GF-D8 (cell line): ENCODE measurements around the gene AHNAK.
"Not testable (repeated sequence)": the region's sequence is repeated elsewhere in the genome, so short reads cannot be mapped to it uniquely, and the experiment has no call there.

Experiments
- DNase-seq: peaks from one replicate; lab custom pipeline; 2025; lab: John Stamatoyannopoulos, UW

Gene AHNAK

GRCh38 chr11:62553080-62553838 is 6.7 kb upstream of the AHNAK start:
- peak; percentile 67 for DNase-seq

- no peak for DNase-seq
These were observed 6.0 kb upstream of the AHNAK start for GRCh38 chr11:62552485-62553079.

- DNase-seq: not testable (repeated sequence)
These were observed 3.9 kb upstream of the AHNAK start for GRCh38 chr11:62550478-62550877.

DNA sequence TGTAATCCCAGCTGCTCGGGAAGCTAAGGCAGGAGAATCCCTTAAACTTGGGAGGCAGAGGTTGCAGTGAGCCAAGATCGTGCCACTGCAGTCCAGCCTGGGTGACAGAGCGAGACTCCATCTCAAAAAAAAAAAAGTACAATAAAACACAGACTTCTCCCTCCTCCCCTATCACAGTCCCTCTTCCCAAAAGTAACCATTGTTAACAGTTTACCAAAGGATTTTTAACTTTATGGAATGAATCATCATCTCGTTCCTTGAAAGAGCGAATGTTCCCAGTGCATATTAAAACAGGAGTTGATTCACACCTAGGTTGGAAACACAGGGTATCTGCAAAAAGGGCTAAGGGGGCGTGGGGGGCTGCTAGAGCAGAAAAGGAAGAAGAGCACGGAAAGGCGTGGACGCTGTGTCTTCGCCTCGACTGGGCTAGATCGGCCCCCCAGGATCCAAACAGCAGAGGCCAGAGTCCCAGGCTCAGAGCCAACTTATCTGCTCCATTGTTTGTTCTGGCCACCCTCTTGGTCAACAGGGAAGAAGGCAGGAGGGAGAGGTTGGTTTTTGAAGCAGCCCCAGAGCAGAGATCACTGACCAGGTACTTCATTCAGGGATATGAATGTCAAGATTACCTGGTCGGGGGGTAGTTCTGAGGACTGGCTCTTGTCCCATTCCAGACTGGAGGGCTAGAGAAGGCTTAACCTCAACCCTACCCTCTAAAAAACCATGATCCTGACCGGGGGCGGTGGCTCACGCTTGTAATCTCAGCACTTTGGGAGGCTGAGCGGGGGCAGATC is 2.1 kb upstream of the AHNAK start:
- DNase-seq: no peak

GRCh38 chr11:62547691-62548281 is 1.2 kb upstream of the AHNAK start:
- DNase-seq: no peak

DNA sequence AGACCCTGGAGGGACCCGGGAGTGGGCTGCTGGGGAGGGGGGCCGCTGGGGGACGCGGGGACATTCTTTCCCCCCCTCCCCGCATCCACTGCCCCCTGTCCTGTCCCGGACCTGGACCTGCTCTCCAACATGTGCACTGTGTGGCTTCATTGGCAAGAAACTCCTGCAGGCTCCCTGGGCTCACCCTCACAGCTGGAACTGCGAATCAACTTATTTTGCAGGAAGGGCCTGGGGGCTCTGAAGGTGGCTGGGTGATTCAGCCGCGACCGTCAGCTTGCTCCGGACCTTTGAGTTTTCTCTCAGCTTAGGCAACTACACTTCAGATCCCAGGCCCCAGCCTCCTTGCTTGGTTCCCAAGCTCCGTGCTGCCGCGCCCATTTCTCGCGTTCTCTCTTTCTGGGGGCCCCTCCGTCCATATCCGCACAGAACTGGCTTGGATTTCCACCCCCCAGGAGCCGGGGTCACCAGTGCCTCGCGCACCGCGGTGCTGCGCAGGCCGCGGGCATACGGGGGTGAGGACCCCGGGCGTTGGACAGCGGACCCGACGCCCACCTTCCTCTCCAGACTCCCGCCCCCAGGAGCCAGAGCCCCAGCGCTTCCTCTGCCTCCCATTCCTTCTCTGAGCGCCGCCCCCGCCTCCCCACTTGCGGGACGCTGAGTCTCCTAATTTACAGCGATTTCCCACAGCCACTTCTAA is 471 bp upstream of the AHNAK start:
- DNase-seq: no peak

- peak; percentile 12 for DNase-seq
These were observed 966 bp downstream of the AHNAK start for GRCh38 chr11:62545437-62546243.

- no peak for DNase-seq
These were observed 1.8 kb downstream of the AHNAK start for GRCh38 chr11:62544581-62545436.

GRCh38 chr11:62543680-62544444 is 2.7 kb downstream of the AHNAK start:
- no peak for DNase-seq

DNA sequence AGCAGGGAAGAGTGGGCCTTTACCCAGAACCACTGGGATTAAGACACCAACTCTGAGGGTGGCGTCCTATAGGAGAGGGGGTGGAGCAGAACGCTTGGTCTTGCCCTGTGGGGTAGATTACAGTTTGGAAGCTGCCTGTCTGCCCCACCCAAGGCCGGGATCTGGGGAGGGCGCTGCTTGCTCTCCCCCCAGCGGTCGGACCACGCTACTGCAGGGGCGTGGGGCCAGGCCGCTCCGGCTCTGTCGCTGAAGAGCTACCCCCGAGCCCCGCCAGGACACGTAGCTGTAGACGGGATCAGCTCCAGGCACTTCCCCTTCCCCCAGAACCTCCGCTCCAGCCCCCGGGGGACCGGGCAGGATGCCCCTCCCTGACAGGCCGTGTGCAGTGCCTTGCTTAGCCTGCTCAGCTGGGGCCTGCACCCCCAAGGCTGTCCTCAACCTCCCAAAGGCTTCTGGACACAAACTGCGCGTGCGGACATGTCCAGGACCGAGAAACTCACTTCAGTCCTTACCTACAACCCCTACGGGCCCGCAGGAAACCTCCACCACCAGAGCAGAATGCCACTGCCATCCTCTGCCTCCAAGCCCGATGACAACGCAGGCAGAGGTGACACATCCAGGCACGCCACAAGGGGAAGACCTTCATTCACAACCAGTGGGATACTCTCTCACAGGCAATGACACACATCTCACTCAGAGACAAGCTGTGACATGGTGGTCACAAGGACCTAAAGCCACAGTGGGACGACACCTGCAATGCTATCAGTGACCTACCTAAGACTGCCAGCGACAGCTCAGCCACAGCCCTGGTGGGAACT is 3.6 kb downstream of the AHNAK start:
- DNase-seq: no peak

GRCh38 chr11:62542111-62542745 is 4.4 kb downstream of the AHNAK start:
- DNase-seq: no peak

DNA sequence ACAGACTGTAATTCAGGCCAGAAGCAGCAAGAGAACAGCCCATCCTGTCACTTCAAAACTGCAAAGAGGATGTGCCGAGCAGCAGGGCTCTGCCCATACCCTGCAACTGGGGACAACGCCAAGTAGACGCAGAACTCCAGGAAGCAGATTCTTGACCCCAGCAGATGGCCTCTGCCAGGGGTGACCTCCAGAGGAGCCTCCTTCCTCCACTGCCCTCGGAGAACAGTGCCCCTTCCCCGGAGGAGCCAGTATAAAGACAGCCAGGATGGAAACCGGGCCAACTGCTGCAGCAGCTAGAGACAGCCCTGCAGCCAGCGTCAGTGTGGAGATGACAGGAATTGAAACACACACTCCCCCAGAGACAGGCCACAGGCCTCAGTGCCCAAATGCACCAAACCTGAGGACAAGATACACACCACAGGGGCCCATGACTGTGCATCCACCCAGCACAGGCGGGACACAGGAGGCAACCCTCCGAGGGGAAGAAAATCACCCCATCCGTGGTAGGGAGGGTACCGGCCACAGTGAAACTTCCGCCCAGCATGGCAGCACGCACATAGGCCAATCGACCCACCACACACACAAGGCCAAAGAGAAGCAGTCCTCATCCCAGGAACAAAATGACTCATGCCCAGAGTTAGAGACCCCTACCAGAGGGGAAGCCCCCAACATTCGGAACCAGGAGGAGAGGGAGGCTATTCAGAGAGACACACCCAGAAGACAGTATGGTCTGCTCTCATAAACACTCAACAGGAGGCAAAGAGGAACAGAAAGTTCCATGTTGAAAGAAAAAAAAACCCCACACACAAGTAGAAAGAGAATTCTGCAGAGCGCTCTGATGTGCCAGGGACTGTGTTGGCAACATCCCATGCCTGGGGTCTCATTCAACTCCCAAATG is 5.6 kb downstream of the AHNAK start:
- no peak for DNase-seq

DNA sequence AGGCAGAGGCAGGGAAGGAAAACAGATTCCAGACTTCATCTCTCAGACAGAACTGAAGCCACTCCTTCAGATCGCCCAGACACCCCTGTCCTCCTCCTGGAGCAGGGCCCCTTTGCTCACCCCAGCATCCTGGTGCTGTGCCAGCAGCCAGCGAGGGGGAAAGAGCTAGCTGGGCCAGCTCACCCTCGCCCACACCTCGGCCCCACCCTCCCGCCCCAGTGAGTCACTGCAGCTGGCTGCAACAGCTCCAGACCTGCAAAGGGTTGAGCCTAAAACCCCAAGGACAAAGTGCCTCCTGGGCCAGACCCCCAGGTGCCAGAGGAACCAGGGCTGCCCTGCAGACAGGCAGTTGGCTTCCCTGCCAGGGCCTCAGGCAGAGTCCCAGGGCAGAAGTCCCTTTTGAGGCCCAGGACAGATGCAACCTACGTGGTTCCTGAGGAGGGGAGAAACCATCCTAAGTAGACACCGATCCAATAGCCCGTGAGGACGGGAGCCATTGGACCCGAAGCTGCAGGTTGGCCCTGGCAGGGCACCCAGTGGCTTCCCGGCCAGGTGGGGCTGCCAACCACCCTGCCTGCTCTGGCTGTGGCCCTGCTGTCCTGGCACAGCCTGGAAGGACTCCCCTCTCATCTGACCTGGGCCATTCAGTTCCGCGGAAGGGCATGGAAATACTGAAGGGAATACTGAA is 7.2 kb downstream of the AHNAK start:
- no peak for DNase-seq

DNA sequence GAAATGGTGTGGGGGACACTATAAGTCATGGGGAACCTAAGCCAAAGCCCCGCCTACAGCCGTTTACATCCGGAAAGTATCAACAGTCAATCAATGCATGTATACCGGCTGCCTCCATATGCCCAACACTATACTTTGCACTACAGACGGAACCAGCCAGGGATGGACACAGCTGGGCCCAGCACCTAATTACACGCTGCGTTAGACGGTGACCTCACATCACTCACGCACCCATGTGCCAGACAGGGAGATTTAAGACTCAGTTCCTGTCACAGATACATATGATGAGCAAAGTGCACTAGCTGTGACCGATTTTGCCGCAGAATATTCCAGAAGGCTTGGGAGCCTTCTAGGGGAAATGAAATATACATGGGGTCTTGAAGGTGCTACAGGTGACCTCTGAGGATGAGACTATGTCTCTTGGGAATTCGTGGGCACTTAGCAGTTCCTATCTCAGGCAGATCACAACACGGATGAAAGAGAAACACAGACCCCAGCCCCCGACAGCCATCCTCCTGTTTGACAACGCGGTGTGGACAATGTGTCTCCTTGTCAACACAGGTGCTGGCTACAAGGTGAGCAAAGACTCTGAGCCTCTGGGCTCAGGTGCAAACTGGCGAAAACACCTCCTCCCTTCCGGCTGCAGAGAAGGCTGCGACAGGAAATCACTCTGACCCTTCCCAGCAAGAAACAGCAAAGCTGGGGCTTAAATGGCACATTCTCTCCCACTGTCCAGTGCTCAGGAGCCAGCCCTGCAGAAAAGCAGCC is 8.0 kb downstream of the AHNAK start:
- no peak for DNase-seq

DNA sequence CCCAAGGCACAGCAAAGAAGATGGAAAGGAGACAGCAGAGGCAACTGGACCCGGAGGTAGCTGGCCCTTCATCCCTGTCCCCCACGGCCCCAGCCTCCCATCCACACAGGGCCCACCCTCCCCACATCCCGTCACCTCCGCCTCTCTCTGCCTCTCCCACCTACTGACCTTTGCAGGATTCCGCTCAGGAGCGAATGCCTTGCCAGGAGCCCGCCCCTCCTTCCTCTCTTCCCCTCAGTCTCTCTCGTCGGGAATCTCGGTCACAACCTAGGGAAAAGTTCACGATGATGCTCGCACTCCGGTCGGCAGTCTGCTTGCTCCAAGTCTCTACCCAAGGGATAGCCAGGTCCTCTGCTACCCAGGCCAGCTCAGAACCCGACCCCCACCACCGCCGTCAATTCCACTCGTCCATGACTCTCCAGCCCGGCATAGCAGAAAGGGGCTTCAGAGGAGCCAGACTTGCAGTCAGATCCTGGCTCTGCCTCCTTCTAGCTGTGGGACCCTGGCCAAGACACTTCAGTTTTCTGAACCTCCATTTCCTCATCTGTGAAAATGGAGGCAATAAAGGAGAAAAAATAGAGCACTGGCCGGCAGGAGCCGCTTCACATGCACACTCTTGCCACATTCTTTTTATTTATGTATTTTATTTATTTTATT is 10.2 kb downstream of the AHNAK start:
- DNase-seq: no peak
